WTC11 (cell line): ENCODE data around the gene RBFOX2. TPM values are rescaled to one million over a fixed set of nuclear protein-coding genes. Genes with fewer than 3 reads are reported as not detected.
A peak's percentile ranks its signal among the peaks of the same experiment; 100 is the strongest.

Experiments
- ATAC-seq: fragments of 200-7000 bp; cut with Tn5 transposase; 2 replicates; pipeline ENCODE4 v1.10.0; 2021; ENCODE audit warnings: mild to moderate bottlenecking, moderate library complexity
- CTCF ChIA-PET: fragments of 300-600 bp; sonication (Branson Sonifier 250); formaldehyde crosslinking; loops from one replicate; lab custom pipeline; 2021; ENCODE audit warnings: antibody characterized with exemption; lab: Charles Lee
- POLR2A ChIA-PET: fragments of 350-600 bp; sonication (Branson Sonifier 250); formaldehyde crosslinking; loops from one replicate; lab custom pipeline; 2021; ENCODE audit warnings: antibody characterized with exemption; lab: Charles Lee
- DNase-seq: peaks from one replicate; pipeline ENCODE4 v3.0.0; 2021; ENCODE audit warnings: low spot score
- H3K27ac Mint-ChIP-seq: 2 replicates; pipeline ENCODE4 v1.8.0; 2021; ENCODE audit warnings: mixed read lengths
- H3K27me3 Mint-ChIP-seq: 2 replicates; pipeline ENCODE4 v1.8.0; 2021; ENCODE audit warnings: low read depth, mild to moderate bottlenecking, moderate library complexity, mixed read lengths
- H3K36me3 Mint-ChIP-seq: 2 replicates; pipeline ENCODE4 v1.8.0; 2021; ENCODE audit warnings: mixed read lengths
- H3K4me1 Mint-ChIP-seq: 2 replicates; pipeline ENCODE4 v1.8.0; 2022; ENCODE audit warnings: mixed read lengths
- H3K4me3 Mint-ChIP-seq: 2 replicates; pipeline ENCODE4 v1.8.0; 2021; ENCODE audit warnings: mild to moderate bottlenecking, moderate library complexity, mixed read lengths
- H3K9me3 Mint-ChIP-seq: 2 replicates; pipeline ENCODE4 v1.8.0; 2021; ENCODE audit warnings: mixed read lengths
- ELF4 ChIP-seq: sonication (generic); formaldehyde crosslinking; IDR thresholded peaks from 2 replicates; pipeline ENCODE4 v1.8.1; 2022; ENCODE audit warnings: low read depth, mild to moderate bottlenecking, moderate library complexity, missing genetic modification reagents
- JAZF1 ChIP-seq: fragments of 250-450 bp; sonication (Bioruptor Pico); IDR thresholded peaks from 2 replicates; pipeline ENCODE4 v1.9.0; 2021; ENCODE audit warnings: moderate library complexity, mild to moderate bottlenecking, inconsistent platforms
- MYBL2 ChIP-seq: sonication (generic); formaldehyde crosslinking; IDR thresholded peaks from 2 replicates; pipeline ENCODE4 v1.8.1; 2023; ENCODE audit warnings: mild to moderate bottlenecking, moderate library complexity, missing genetic modification reagents
- NFATC4 ChIP-seq: fragments of 250-450 bp; sonication (Bioruptor Pico); IDR thresholded peaks from 2 replicates; pipeline ENCODE4 v1.9.0; 2021; ENCODE audit warnings: mild to moderate bottlenecking
- SOX15 ChIP-seq: fragments of 250-450 bp; sonication (Bioruptor Pico); IDR thresholded peaks from 2 replicates; pipeline ENCODE4 v1.9.0; 2021; ENCODE audit warnings: mild to moderate bottlenecking
- SP1 ChIP-seq: sonication (generic); formaldehyde crosslinking; conservative IDR thresholded peaks from 2 replicates; pipeline ENCODE4 v1.8.1; 2022; ENCODE audit warnings: missing genetic modification reagents
- TP53 ChIP-seq: sonication (generic); formaldehyde crosslinking; IDR thresholded peaks from 2 replicates; pipeline ENCODE4 v1.8.1; 2023; ENCODE audit warnings: mild to moderate bottlenecking, missing genetic modification reagents
- ZNF121 ChIP-seq: sonication (generic); formaldehyde crosslinking; IDR thresholded peaks from 2 replicates; pipeline ENCODE4 v1.8.0; 2023; ENCODE audit warnings: missing genetic modification reagents
- ZNF317 ChIP-seq: sonication (generic); formaldehyde crosslinking; IDR thresholded peaks from 2 replicates; pipeline ENCODE4 v1.8.1; 2023; ENCODE audit warnings: low read depth, mild to moderate bottlenecking, moderate library complexity, missing genetic modification reagents, borderline replicate concordance
- total RNA-seq: library from RNA; stranded (reverse); gene quantifications from 3 replicates; pipeline ENCODE4 v1.2.3, GENCODE V29; 2021
- TF ChIP-seq, protein P1 (sequence below): sonication (generic); formaldehyde crosslinking; IDR thresholded peaks from 2 replicates; pipeline ENCODE4 v1.8.0; 2023; ENCODE audit warnings: missing genetic modification reagents, mild to moderate bottlenecking, borderline replicate concordance
- TF ChIP-seq, protein P2 (sequence below): sonication (generic); formaldehyde crosslinking; IDR thresholded peaks from 2 replicates; pipeline ENCODE4 v1.8.1; 2022; ENCODE audit warnings: mild to moderate bottlenecking, moderate library complexity, missing genetic modification reagents
- TF ChIP-seq, protein P3 (sequence below): sonication (generic); formaldehyde crosslinking; IDR thresholded peaks from 2 replicates; pipeline ENCODE4 v1.8.1; 2023; ENCODE audit warnings: mild to moderate bottlenecking, missing genetic modification reagents
- TF ChIP-seq, protein P4 (sequence below): sonication (generic); formaldehyde crosslinking; IDR thresholded peaks from 2 replicates; pipeline ENCODE4 v1.8.1; 2023; ENCODE audit warnings: mild to moderate bottlenecking, moderate library complexity, missing genetic modification reagents
- TF ChIP-seq, protein P5 (sequence below): sonication (generic); formaldehyde crosslinking; conservative IDR thresholded peaks from 2 replicates; pipeline ENCODE4 v1.8.1; 2023; ENCODE audit warnings: mild to moderate bottlenecking, low read depth, missing genetic modification reagents, moderate library complexity
- TF ChIP-seq, protein P6 (sequence below): sonication (generic); formaldehyde crosslinking; IDR thresholded peaks from 2 replicates; pipeline ENCODE4 v1.8.1; 2022; ENCODE audit warnings: low read depth, missing genetic modification reagents, borderline replicate concordance

Gene RBFOX2
- total RNA-seq, 1 experiment from 2014 or later, result 107 TPM

DNA sequence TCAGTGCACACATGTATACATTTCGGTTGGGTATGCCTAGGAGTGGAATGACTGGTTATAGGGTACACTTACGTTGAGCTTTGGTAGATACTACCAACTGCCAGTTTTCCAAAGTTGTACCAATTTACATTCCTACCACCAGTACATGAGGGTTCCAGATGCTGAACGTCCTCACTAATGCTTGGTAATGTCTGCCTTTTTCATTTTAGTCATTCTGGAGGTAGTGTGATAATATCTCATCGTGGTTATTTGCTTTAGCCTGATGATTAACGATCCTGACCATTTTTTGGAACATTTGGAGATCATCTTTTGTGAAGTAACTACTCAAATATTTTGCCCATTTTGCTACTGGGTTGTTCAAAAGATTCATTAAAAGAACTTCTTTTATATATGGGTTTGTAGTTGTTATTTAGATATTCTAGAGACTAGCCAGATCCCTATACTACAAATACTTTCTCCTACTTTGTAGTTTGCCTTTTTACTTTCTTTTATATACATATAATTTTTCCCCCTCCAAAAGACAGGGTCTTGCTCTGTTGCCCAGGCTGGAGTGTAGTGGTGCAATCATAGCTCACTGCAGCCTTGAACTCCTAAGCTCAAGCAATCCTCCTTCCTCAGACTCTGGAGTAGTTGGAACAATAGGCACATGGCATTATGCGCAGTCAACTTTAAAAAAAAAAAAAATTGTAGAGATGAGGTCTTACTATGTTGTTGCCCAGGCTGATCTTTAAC, 62.1 kb downstream of the RBFOX2 start:
- TF ChIP-seq ZNF121 (CRISPR knock-in tag) (peak; percentile 56; the same call in 1 of the 2 replicates), ELF4 (CRISPR knock-in tag) (no peak), NFATC4 (no peak)
- TF ChIP-seq, protein P1, sequence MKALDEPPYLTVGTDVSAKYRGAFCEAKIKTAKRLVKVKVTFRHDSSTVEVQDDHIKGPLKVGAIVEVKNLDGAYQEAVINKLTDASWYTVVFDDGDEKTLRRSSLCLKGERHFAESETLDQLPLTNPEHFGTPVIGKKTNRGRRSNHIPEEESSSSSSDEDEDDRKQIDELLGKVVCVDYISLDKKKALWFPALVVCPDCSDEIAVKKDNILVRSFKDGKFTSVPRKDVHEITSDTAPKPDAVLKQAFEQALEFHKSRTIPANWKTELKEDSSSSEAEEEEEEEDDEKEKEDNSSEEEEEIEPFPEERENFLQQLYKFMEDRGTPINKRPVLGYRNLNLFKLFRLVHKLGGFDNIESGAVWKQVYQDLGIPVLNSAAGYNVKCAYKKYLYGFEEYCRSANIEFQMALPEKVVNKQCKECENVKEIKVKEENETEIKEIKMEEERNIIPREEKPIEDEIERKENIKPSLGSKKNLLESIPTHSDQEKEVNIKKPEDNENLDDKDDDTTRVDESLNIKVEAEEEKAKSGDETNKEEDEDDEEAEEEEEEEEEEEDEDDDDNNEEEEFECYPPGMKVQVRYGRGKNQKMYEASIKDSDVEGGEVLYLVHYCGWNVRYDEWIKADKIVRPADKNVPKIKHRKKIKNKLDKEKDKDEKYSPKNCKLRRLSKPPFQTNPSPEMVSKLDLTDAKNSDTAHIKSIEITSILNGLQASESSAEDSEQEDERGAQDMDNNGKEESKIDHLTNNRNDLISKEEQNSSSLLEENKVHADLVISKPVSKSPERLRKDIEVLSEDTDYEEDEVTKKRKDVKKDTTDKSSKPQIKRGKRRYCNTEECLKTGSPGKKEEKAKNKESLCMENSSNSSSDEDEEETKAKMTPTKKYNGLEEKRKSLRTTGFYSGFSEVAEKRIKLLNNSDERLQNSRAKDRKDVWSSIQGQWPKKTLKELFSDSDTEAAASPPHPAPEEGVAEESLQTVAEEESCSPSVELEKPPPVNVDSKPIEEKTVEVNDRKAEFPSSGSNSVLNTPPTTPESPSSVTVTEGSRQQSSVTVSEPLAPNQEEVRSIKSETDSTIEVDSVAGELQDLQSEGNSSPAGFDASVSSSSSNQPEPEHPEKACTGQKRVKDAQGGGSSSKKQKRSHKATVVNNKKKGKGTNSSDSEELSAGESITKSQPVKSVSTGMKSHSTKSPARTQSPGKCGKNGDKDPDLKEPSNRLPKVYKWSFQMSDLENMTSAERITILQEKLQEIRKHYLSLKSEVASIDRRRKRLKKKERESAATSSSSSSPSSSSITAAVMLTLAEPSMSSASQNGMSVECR (CRISPR knock-in tag), result no peak
- TF ChIP-seq, protein P2, sequence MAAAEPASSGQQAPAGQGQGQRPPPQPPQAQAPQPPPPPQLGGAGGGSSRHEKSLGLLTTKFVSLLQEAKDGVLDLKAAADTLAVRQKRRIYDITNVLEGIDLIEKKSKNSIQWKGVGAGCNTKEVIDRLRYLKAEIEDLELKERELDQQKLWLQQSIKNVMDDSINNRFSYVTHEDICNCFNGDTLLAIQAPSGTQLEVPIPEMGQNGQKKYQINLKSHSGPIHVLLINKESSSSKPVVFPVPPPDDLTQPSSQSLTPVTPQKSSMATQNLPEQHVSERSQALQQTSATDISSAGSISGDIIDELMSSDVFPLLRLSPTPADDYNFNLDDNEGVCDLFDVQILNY (CRISPR knock-in tag), result no peak
- TF ChIP-seq, protein P3, sequence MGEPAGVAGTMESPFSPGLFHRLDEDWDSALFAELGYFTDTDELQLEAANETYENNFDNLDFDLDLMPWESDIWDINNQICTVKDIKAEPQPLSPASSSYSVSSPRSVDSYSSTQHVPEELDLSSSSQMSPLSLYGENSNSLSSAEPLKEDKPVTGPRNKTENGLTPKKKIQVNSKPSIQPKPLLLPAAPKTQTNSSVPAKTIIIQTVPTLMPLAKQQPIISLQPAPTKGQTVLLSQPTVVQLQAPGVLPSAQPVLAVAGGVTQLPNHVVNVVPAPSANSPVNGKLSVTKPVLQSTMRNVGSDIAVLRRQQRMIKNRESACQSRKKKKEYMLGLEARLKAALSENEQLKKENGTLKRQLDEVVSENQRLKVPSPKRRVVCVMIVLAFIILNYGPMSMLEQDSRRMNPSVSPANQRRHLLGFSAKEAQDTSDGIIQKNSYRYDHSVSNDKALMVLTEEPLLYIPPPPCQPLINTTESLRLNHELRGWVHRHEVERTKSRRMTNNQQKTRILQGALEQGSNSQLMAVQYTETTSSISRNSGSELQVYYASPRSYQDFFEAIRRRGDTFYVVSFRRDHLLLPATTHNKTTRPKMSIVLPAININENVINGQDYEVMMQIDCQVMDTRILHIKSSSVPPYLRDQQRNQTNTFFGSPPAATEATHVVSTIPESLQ (CRISPR knock-in tag), result no peak
- TF ChIP-seq, protein P4, sequence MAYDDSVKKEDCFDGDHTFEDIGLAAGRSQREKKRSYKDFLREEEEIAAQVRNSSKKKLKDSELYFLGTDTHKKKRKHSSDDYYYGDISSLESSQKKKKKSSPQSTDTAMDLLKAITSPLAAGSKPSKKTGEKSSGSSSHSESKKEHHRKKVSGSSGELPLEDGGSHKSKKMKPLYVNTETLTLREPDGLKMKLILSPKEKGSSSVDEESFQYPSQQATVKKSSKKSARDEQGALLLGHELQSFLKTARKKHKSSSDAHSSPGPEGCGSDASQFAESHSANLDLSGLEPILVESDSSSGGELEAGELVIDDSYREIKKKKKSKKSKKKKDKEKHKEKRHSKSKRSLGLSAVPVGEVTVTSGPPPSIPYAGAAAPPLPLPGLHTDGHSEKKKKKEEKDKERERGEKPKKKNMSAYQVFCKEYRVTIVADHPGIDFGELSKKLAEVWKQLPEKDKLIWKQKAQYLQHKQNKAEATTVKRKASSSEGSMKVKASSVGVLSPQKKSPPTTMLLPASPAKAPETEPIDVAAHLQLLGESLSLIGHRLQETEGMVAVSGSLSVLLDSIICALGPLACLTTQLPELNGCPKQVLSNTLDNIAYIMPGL (CRISPR knock-in tag), result no peak
- TF ChIP-seq, all 79 proteins: peak for 1
- H3K27ac Mint-ChIP-seq, result no peak overlapping the region
- CTCF ChIA-PET, result interaction anchor here (2.2 kb wide), 1 partner anchor 99 kb away, joined by 6 read pairs; no protein-coding TSS in a partner anchor
- H3K27me3 Mint-ChIP-seq, result no peaks in the 10 kb centered on the region
- DNase-seq (no peak), ATAC-seq (no peak)
- no peaks in the 10 kb centered on the region for H3K9me3 Mint-ChIP-seq
- H3K4me1 Mint-ChIP-seq, result peaks cover 41% of the 10 kb centered on the region
- POLR2A ChIA-PET, result no interaction called here
- H3K4me3 Mint-ChIP-seq, result no peak overlapping the region
- H3K36me3 Mint-ChIP-seq, result no peaks in the 10 kb centered on the region

DNA sequence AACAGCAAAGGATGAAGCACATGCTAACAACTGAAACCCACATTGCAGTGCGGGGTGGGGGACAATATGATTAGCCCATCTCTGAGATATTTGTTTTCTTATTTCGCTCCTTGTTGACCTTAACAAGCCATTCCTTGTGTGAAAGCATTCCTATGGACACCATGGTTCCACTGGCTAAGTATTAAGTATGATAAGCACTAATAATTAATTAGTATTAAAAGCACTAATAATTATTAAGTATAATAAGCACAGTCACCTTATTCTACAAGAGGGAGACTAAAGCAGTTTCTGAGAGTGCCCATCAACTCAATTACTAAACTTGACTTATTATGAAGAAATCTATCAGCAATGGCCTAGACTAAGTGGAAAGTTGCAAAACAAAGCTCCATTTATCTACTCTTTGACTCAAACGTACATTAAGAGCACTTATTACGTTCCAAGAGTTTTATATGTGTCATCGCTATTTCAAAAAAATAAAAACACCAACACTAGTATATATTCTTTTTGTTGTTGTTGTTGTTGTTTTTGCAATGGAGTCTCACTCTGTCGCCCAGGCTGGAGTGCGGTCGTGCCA, 65.3 kb downstream of the RBFOX2 start:
- ATAC-seq (no peak), DNase-seq (no peak)
- Mint-ChIP-seq H3K27ac (peak overlapping the region; percentile 88; the same call in 1 of the 2 replicates), H3K36me3 (no peaks in the 10 kb centered on the region), H3K4me3 (no peak overlapping the region), H3K4me1 (peaks cover 45% of the 10 kb centered on the region), H3K27me3 (no peaks in the 10 kb centered on the region), H3K9me3 (no peaks in the 10 kb centered on the region)
- ChIA-PET POLR2A (no interaction called here), CTCF (interaction anchor here (1.8 kb wide), 1 partner anchor 103 kb away, joined by 8 read pairs; no protein-coding TSS in a partner anchor)
- TF ChIP-seq, protein P5, sequence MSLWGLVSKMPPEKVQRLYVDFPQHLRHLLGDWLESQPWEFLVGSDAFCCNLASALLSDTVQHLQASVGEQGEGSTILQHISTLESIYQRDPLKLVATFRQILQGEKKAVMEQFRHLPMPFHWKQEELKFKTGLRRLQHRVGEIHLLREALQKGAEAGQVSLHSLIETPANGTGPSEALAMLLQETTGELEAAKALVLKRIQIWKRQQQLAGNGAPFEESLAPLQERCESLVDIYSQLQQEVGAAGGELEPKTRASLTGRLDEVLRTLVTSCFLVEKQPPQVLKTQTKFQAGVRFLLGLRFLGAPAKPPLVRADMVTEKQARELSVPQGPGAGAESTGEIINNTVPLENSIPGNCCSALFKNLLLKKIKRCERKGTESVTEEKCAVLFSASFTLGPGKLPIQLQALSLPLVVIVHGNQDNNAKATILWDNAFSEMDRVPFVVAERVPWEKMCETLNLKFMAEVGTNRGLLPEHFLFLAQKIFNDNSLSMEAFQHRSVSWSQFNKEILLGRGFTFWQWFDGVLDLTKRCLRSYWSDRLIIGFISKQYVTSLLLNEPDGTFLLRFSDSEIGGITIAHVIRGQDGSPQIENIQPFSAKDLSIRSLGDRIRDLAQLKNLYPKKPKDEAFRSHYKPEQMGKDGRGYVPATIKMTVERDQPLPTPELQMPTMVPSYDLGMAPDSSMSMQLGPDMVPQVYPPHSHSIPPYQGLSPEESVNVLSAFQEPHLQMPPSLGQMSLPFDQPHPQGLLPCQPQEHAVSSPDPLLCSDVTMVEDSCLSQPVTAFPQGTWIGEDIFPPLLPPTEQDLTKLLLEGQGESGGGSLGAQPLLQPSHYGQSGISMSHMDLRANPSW (CRISPR knock-in tag), result no peak
- no peak for TF ChIP-seq TP53 (CRISPR knock-in tag)
- no peak for TF ChIP-seq MYBL2 (CRISPR knock-in tag)
- TF ChIP-seq ZNF317, result no peak
- TF ChIP-seq SP1 (CRISPR knock-in tag), result no peak
- TF ChIP-seq, protein P6, sequence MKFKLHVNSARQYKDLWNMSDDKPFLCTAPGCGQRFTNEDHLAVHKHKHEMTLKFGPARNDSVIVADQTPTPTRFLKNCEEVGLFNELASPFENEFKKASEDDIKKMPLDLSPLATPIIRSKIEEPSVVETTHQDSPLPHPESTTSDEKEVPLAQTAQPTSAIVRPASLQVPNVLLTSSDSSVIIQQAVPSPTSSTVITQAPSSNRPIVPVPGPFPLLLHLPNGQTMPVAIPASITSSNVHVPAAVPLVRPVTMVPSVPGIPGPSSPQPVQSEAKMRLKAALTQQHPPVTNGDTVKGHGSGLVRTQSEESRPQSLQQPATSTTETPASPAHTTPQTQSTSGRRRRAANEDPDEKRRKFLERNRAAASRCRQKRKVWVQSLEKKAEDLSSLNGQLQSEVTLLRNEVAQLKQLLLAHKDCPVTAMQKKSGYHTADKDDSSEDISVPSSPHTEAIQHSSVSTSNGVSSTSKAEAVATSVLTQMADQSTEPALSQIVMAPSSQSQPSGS (CRISPR knock-in tag), result no peak
- TF ChIP-seq, protein P2 (CRISPR knock-in tag), result no peak
- TF ChIP-seq SOX15 (CRISPR knock-in tag), result no peak
- TF ChIP-seq JAZF1 (CRISPR knock-in tag), result no peak
